ENCODE measurements around the gene HCFC1.
A peak's percentile ranks its signal among the peaks of the same experiment; 100 is the strongest.

HCFC1 gene

DNA sequence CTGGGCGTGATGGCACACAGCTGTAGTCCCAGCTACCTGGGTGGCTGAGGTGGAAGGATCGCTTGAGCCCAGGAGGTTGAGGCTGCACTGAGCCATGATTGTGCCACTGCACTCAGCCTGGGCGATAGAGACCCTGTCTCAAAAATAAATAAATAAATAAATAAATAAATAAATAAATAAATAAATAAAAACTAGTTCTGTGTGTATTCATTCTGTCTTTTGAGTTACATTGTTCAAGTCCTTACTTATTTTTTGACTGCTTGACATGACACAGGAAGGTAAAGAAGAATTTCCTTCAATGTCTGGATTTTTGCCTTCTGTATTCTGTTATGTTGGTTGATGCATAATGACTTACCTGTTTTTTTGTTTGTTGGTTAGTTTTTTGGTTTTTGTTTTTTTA is 34.6 kb downstream of the HCFC1 start:
- DNase-seq, result no peak

DNA sequence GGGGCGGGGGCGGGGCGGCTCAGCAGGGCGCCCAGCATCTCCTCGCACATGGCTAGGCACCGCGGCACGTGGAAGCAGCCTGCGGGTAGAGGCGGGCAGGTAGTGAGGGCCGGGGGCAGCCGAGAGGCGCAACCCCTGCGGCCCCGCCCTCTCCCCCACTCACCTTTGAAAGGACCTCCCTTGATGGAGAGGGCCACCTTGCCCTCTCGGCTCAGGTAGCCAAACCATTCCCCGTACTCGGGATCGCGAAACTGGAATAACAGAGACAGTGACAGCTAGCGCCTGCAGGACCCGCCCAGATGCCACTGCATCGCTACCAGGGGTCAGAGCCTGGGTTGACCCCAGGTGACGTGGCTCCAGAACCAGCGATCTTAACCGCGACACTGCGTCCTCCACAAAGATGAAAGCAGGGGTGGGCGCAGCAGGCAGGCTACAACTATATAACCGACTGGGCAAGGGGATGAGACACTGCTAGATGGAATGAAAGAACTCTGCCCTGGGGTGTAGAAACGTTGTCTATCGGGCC is 36.2 kb downstream of the HCFC1 start:
- no peak for DNase-seq

DNA sequence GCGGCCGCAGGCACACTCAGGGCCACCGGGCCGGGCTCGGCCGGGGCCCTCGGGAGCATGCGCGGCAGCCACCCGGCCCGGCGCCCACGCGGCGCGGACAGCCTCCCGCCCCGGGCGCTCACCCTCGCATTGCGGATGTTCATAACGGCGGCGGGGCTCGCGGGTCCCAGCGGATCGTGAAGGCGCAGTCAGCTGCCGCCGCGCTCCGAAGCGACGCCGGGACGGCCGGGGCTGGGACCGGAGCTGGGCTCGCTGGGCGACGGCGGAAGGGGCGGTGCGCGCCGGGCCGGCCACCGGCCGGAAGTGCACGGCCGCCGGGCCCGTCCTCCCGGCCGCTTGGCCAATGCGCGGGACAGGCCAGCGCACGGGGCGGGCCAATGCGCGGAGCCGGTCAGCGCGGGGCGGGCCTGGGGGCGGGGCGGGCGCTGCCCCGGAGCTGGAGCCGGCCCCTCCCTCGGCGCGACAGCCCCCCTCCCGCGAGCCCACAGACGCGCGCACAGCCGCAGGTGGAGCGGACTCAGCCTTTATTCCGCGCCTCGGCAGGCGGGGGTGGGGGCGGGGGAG is 36.8 kb downstream of the HCFC1 start, which contains the start of gene NAA10:
Gene NAA10 (minus strand): TSS at position 276 of the 564 bp plus-strand sequence. CDS start 133 bp downstream, at position 143.
- DNase-seq, result peak; percentile 77

DNA sequence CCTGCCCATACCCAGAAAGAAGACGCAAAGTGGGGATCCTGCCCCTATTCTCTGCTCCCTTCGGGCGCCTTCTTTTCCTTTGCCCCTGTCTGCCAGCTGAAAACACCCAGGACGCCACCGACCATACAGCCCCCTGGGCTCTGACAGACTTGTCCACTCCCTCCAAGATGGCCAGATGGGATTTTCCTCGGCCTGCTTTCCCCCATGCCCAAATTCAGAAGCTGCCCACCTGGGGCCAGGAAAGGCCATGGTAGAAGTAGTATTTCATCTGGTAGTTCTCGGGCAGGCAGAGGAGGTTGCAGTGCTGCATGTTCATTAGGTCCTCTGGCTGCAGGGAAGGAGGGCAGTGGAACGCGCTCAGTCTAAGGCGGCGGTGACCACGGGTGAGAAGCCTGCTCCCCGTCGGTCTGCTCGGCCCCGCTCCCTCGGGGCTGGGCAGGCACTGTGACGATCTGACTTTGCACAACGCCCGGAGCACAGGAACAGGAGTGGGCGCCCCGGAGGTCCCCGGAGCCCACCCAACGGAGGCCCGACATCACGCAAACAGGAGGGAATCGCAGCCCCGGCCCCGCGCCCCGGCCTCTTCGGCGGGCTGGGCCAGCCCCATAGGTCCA is 37.4 kb downstream of the HCFC1 start:
- no peak for DNase-seq

DNA sequence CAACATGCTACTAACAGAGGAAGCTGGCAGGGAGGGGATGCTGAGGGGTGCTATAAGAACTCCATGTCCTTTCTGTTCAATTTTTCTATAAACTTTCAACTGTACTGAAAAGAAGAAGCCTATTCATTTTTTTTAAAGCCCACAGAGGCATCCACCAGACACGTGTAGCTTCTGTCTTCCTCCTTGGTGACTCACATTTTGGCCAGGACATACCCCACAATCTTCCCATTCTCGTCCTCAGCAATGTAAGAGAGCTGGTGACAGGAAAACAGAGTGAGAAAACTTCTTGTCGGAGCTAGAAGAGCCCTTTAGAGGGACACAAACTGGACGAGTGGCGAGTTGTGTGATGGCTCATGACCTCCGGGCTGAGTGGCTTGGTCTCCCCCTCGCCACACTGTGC is 37.9 kb downstream of the HCFC1 start:
- no peak for DNase-seq

GRCh38 chrX:153932220-153932915 is 39.2 kb downstream of the HCFC1 start:
- no peak for DNase-seq

GRCh38 chrX:153931748-153932147 is 39.9 kb downstream of the HCFC1 start:
- DNase-seq, result no peak

DNA sequence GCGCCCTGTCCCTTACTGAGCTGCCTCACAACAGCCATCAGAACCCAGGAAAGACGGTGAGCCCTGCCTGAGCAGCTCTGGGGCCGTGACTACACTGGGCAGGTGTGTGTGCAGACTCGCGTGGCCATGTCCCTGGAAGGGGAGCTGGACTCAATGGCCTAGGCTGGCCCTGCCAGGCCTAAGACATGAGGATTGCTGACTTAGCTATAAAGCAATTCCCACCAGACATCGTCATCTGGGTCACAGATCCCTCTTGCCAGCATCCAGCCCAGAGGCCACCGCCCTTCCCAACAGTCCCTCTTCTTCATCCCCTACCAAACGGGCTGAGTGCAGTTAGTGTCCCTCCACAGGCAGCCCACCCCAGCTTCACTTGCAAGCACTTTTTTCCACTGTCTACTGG is 40.5 kb downstream of the HCFC1 start:
- DNase-seq, result no peak

GRCh38 chrX:153930011-153930910 is 41.4 kb downstream of the HCFC1 start:
- no peak for DNase-seq

DNA sequence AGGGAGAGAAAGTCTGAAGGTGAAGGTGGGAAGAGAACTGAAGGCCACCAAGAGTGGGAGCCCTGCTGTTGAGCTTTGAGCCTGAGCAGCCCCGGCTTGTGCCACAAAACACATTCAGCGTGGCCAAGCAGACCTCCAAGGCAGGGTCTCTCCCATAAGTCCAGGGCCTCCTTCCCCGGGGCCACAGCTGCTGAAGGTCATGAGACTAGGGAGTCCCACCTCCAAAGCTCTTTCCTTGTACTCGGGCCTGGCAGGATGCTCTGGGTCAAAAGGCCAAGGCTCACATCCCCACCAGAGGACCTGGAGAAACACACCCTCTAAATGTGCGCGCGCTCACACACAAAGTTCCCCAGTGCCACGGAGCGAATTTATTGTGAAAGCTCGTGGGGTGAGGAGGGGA is 42.0 kb downstream of the HCFC1 start:
- no peak for DNase-seq

- no peak for DNase-seq
These were observed 42.8 kb downstream of the HCFC1 start for GRCh38 chrX:153928846-153929245.

- DNase-seq, result peak; percentile 97
These were observed 43.5 kb downstream of the HCFC1 start for GRCh38 chrX:153927922-153928760.

GRCh38 chrX:153927672-153927921 is 44.0 kb downstream of the HCFC1 start:
- DNase-seq, result no peak

DNA sequence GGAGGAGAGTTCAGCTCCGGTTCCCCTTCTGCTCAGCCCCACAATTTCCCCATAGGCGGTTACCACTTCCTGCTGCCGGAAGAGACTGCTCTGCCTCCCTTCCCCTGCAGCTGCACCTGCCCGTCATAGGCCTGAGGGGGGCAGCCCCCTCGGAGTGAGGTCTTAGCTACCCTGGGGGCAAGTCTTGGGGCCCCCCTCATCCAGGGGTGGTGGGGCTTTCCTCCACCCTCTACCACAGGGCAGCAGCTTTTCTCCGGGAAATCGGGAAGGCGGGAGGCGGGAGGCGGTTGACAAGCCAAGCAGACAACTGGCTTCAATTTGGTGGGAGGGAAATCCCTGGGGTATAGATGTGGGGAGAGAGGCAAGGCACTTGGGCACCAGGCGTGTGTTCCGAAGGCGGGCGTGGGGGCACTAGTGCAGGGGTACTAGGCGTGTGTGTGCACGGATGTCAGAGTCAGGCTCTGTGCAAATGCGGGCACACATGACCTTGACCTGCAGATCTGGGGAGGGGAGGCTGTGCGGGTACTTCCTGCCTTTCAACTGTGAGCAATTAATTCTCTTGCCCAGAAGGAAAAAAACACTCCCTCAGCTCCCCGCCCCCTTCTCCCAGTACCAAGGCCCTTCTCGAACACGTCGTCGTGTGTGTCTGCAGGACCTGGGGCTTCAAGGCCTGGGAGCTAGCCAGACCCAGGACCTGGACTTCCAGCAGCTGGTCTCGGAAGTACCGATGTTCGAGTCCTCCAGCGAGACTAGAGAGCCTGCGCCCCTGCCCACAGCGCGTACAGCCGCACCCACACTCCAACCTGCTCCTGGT is 44.6 kb downstream of the HCFC1 start:
- DNase-seq, result peak; percentile 82

DNA sequence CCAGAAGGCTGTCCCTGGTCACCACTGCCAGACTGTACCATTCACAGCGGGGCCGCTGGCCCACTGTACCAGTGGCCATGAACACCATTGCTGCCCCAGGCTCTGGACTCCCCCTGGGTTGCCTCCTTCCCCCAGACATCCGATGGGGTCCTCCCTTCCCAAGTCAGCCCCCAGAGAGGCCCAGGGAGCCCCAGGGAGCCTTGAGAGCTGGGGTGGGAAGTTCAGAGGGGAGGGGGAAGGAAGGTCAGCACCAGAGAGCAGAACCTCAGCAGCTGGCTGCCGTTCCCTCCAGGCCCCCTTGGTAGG is 45.1 kb downstream of the HCFC1 start:
- DNase-seq, result no peak

DNA sequence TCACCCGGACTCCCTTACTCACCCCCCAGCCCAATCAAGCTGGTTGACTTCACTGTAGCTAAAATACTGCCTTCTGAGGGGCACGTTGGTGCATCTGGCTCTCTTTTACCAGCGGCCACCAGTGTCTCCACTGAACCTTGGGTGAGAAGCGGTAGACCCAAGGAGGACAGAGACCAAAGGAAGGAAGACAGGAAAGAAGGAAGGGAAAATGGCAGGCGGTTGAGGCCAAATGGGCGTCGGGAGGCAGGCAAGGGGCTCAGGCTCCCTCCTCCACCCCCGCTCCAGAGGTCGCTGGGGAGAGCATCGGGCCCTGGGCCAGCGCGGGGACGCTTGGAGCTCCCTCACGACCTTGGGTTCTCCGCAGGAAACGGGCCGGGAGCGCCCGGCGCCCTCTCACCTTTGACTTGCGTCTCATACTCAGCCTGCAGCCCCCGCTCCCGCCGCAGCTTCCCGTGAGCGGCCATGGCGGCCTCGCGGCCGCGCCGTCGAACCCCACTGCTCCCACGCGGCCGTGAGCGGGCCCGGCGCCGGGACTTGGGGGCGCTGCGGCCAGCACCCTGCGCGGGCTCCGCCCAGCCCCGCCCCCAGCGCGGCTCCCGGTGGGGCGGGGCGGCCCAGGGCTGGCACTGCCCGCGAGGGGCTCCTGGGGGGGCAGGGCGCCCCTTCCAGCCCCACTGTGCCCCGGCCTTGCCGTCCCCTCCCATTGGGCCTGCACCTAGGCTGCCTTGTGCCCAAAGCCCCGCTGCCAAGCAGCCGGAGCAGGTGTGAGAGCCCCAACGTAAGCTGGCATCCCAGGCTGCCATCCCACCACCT is 45.7 kb downstream of the HCFC1 start, which contains the start of gene ARHGAP4:
Gene ARHGAP4 (minus strand): TSS at position 526 of the 813 bp plus-strand sequence. CDS start 62 bp downstream, at position 464.
- DNase-seq, result peak; percentile 60

DNA sequence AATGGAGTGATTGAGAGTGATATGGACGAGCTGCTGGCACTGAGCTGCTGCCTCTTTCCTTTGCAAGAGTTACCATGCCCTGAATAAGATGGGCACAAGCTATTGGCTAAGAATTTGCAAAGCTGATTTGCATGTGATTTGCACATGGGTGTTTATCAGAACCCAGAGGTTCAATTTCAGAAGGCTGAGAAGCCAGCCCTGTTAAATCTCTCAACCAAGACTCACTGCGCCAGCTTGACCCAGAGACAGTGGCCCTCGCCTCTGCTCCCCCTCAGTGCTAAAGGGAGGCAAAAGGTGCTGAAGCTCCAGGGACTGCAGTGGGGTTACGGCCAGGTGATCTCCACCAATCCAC is 46.3 kb downstream of the HCFC1 start:
- no peak for DNase-seq

DNA sequence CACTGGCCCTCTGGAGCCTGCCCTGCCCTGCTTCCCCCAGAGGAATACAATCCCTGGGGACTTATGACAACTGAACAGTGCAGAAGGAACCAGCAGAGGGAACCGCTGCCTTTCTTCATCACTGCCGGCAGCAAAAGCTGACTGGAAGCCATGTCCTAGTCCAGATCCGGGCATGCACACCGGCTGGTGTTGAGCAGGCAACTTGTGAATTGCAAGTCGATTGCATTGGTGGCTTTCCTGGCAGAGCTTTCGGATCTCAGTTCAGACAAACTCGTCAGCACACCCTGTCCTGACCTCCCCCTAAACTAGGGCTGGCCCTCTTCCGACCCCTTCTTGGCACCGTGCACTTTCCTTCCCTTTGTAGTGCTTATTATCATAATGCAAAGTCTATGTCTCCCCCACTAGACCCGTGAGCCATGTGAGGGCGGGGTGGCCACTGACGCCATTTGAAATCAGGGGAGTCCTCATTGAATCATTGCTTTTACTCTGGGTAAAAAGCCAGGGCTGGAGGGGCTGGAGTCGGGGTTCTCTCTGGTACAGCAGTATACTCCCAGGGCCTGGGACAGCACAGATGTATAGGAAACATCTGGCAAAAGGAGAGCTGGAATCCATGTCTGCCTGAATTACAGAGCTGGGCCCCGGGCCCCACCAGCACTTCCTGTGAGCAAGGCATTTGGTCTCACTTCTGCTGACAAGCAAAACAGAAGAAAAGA is 47.3 kb downstream of the HCFC1 start:
- DNase-seq, result peak; percentile 64

DNA sequence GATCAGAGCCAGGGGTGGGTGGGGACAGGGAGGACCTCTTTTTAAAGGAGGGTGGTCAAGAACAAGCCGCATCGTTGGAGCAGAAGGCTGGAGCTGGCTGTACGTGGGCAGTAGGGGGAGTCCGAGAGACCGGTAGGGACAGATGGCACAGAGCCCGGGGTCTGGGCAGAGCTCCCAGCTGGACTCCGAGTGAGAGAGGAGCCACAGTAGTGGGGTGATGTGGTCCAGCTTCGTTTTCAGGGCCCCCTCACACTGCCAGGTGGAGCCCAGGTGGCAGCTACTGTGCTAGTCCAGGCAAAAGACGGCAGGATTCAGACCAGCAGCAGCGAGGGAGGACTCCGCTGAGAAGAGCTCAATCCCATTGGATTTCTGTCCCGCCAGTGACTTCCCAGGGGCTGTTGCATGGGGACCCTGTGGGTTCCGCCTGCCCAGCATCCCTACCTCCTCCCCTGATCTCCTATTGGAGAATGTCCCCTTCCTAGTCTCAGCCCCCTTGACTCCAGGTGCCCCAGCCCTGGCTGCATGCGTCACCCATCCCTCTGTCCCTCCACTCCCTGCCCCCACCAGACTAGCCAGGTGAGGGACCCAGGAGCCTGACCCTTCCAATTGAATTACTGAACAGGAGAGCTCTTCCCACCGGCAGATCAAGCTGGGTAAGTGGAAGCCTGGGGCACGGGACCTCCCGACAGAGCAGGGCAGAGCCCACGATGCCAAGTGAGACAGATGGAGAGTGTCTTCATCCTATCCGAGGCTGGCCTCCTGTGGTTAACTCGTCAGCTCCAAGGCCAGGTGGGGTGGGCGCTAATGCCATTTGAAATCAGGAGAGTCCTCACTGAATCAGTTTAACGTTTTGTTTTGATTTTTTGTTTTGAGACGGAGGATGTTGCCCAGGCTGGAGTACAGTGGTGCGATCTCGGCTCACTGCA is 48.4 kb downstream of the HCFC1 start:
- DNase-seq, result peak; percentile 30

Data from CD4-positive, alpha-beta T cell treated with Interleukin-6 for 4 hours (primary cell).